AG04449 (cell line): ENCODE results near the gene ITPR2.

Experiments used
- CTCF ChIA-PET: fragments of 350-600 bp; formaldehyde crosslinking; extraction: SDS; loops from one replicate; lab custom pipeline; 2021; ENCODE audit warnings: antibody characterized with exemption; lab: Yijun Ruan, JAX
- POLR2A ChIA-PET: fragments of 400-600, 350-600 bp; formaldehyde crosslinking; extraction: SDS; loops from one replicate; lab custom pipeline; 2020; ENCODE audit warnings: antibody characterized with exemption, inconsistent platforms; lab: Yijun Ruan, JAX
- DNase-seq: peaks from one replicate; pipeline ENCODE4 v3.0.0-alpha.2; 2010; ENCODE audit warnings: low read depth, low spot score
- H3K4me3 ChIP-seq: 2 replicates; pipeline ENCODE4 v1.5.1; 2011; ENCODE audit warnings: low read depth, mild to moderate bottlenecking, control low read depth, low read length
- TF ChIP-seq, protein P1 (sequence below): IDR thresholded peaks from one replicate; pipeline ENCODE4 v1.5.1; 2011; ENCODE audit warnings: mild to moderate bottlenecking, moderate library complexity, low read length, control low read depth, inconsistent platforms; ENCODE audit not compliant: insufficient read depth; ENCODE audit errors: missing control alignments

Gene ITPR2

DNA sequence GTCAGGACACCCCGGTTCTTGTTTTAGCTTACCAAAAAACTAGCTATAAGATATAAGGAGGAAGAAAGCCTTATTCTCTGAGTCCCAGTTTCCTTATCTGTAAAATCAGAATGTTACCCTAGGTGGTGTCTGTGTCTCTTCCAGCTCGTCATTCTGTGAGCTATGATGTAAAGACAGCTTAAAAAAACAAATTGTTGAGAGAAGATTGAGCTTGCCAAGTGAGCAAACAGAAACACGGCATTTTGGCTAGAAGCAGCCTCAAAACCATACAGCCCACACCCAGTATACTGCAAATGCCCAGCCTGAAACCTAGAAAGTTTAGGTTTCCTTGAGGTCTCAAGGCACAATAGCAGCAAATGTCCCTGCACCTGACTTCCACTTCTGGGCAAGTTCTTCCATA is 486.3 kb downstream of the ITPR2 start:
- TF ChIP-seq, protein P1, sequence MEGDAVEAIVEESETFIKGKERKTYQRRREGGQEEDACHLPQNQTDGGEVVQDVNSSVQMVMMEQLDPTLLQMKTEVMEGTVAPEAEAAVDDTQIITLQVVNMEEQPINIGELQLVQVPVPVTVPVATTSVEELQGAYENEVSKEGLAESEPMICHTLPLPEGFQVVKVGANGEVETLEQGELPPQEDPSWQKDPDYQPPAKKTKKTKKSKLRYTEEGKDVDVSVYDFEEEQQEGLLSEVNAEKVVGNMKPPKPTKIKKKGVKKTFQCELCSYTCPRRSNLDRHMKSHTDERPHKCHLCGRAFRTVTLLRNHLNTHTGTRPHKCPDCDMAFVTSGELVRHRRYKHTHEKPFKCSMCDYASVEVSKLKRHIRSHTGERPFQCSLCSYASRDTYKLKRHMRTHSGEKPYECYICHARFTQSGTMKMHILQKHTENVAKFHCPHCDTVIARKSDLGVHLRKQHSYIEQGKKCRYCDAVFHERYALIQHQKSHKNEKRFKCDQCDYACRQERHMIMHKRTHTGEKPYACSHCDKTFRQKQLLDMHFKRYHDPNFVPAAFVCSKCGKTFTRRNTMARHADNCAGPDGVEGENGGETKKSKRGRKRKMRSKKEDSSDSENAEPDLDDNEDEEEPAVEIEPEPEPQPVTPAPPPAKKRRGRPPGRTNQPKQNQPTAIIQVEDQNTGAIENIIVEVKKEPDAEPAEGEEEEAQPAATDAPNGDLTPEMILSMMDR, result no peak
- CTCF ChIA-PET, result interaction anchor here (0.9 to 1.0 kb wide), 2 partner anchors 9 to 355 kb away, joined by 3 read pairs; no protein-coding TSS in a partner anchor
- H3K4me3 ChIP-seq, result no peak overlapping the region
- POLR2A ChIA-PET, result no interaction called here
- DNase-seq, result no peak

DNA sequence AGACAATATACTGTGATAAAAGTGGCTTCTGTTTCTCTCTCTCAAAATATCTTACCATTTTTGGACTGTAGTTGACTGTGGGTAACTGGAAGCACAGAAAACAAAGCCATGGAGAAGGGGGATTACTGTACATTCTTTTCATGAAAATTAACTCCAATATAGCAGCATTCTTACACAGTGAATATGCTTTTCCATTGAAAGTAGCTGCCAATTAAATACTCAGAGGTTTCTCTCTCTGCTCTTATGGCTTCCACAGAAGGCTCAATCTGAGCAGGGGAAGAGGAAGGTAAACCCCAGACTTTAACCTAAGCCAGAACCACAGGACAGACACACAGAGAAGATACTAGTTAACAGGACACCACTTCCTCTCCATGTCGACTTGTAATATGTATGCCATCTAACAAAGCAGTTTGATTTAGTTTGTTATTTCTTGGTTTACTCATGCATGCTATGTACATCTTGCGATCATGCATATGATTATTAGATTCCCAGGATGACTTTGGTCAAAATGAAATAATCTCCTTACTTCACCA is 487.5 kb downstream of the ITPR2 start:
- TF ChIP-seq, protein P1, result no peak
- no peak for DNase-seq
- ChIA-PET CTCF (interaction anchor here (0.6 to 1.1 kb wide), 2 partner anchors 25 to 870 kb away, joined by 3 read pairs; no protein-coding TSS in a partner anchor), POLR2A (no interaction called here)
- no peak overlapping the region for H3K4me3 ChIP-seq

DNA sequence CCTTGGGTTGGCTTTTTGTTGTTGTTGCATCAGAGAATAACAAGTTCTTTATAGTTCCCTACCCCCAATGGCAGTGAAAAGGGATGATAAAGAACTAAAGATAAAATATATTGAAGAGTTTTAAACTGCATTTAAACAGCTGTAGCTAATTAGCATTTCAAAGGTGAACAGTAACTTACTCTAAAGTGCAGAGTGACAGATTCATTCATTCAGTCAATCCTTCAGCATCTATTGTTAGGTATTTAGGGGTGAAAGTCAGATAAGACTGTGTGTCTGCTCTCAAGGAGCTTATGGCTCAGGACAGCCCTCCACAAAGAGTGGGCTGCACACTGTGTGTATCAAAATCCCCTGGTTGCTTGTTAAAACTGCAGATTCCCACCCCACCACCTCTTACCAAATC is 491.5 kb downstream of the ITPR2 start:
- ChIA-PET CTCF (no interaction called here), POLR2A (no interaction called here)

DNA sequence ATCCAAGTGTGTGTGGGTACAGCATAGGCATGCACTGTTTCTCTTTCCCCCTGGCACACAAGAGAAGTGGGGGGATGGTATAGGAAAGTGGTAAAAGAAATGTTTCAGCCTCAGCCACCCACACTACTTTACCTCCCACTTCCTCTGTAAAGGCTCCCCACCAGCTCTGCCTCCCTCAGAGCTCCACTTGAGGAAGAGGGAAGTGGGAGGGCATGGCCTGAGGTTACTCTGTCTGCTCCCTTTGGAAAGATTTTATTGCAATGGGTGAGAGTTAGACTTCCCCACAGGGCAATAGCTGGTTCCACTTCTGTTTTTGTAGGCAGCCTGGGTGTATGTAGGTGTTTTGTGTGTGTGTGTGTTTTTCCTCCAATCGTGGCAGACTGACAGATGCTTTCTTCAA is 492.3 kb downstream of the ITPR2 start:
- H3K4me3 ChIP-seq, result no peak overlapping the region
- no peak for DNase-seq
- CTCF ChIA-PET, result interaction anchor here (0.5 to 1.3 kb wide), 4 partner anchors 15 to 244 kb away, joined by 3 read pairs; no protein-coding TSS in a partner anchor
- TF ChIP-seq, protein P1, result no peak
- POLR2A ChIA-PET, result no interaction called here

More for the DNA sequence above, 491.5 kb downstream of the ITPR2 start:
- no peak for DNase-seq
- TF ChIP-seq, protein P1, result no peak
- no peak overlapping the region for H3K4me3 ChIP-seq

DNA sequence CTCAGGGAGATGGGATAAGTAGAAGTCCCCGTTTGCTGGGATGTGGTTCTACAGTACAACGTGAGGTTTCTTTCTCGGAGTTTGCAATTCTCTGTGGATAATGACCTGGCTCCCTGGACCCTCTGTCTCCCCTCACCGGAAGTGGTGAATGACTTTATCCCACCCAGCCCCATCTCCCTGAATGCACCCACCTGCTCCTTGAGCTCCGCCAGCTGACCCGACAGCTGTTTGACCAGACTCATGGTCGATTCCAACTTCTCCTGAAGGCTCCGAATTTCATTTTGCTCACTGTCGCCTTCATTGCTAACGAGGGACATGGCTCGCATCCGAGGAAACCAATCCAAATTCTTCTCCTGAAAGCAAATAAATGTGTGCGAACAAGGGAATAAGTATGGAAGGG is 493.0 kb downstream of the ITPR2 start:
- TF ChIP-seq, protein P1, result no peak
- no peak for DNase-seq
- ChIA-PET POLR2A (no interaction called here), CTCF (interaction anchor here (1.0 to 1.3 kb wide), 4 partner anchors 14 to 244 kb away, joined by 3 read pairs; no protein-coding TSS in a partner anchor)
- H3K4me3 ChIP-seq, result no peak overlapping the region

DNA sequence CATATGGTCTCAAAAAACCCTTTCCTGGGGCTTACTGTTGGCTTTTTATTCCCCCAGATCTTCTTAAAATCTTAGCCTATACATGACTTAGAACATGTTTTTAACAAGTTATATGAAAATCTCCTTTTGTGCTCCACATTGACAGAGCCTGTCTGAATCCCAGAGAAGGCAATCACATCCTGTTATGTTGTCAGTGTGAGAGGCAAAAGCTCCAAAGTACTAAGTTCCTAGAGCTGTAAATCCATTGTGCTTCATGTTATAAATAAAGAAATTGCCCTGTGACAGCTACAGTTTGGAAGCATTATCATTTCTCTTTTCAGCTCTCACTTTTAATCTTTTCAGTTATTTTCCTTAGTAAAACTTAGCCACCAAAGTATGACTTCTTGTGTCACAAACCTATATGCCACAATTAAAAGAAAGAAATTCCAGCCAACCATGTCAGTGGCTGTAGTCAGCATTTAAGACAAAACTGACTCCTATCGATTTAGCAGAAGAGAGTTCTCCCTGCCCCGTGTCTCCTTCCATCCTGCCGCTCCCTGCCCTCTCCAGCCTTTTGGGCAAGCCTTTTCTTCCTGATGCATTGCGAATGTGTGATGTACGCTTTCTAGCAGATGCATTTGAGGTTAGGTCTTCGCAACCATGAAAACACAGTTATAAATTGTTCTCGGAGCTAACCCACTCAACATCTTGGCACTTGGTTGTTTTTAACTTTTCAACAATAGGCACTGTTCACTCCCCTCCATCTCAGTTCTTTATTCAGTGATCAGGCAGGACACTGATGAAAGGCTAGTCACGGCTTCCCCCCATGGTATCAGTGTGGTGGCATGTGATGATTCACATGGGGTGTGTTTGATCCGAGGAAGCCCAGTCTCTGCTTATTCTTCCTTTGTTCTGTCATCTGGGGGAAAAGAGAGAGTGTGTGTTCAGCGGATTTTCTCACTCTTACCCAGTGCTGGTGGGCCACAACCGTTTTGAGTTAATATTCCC is 494.1 kb downstream of the ITPR2 start:
- ChIA-PET CTCF (interaction anchor here (0.7 to 2.0 kb wide), 5 partner anchors 9 to 275 kb away, joined by 3 to 4 read pairs (median 3); no protein-coding TSS in a partner anchor), POLR2A (no interaction called here)
- H3K4me3 ChIP-seq, result no peak overlapping the region
- no peak for DNase-seq
- TF ChIP-seq, protein P1, result no peak
